ENCODE data around the gene NDUFV1.

DNA sequence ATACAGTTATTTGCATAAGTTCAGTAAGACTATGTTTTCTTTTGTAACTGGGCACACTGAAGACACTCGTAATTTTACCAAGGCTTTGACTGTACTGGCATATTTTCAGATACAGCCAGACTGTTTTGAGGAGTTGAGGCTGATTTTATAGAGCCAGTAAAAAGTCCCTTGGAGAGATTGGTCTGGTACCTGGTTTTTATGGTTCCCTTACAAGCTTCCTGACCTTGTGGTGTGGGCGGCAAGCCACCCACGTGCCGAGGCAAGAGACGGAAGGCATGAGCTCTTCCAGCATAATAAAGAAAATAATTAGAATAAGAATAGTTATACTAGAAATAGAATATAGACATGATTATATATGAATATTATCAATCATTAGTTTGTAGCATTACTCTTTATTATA lies 34.4 kb upstream of the NDUFV1 start:
- TF ChIP-seq MAX (IDR thresholded peaks at IDR 0.05) (no peak), FOSL1 (IDR thresholded peaks at IDR 0.05; ENCODE audit: low read depth) (no peak), YY1 (IDR thresholded peaks at IDR 0.05; ENCODE audit: extremely low read depth, insufficient replicate concordance, low read depth, low read length) (no peak), CTCF (IDR thresholded peaks at IDR 0.05 in 2 of 3, conservative IDR thresholded peaks at IDR 0.05 in 1 of 3; ENCODE audit: borderline replicate concordance in 1 of 3, insufficient read depth in 1 of 3, low read depth in 2 of 3, low read length in 2 of 3) (no peak), POLR2A (IDR thresholded peaks at IDR 0.05; ENCODE audit: borderline replicate concordance, extremely low read depth, insufficient read depth, insufficient read length) (no peak)

All from HCT116 (cell line).